WERI-Rb-1 (cell line): ENCODE measurements around the gene ASIC4.

Source experiments
- DNase-seq: peaks from one replicate; pipeline ENCODE4 v3.0.0-alpha.2; 2020
- H3K27ac ChIP-seq: fragments of 250-450 bp; sonication (Bioruptor Pico); 2 replicates; pipeline ENCODE4 v1.5.1; 2020; ENCODE audit warnings: mild to moderate bottlenecking, moderate library complexity
- H3K27me3 ChIP-seq: fragments of 250-450 bp; sonication (Bioruptor Pico); 2 replicates; pipeline ENCODE4 v1.5.1; 2021; ENCODE audit warnings: mild to moderate bottlenecking, low read depth, moderate library complexity; ENCODE audit not compliant: insufficient read depth, severe bottlenecking
- H3K36me3 ChIP-seq: fragments of 250-450 bp; sonication (Bioruptor Pico); 2 replicates; pipeline ENCODE4 v1.5.1; 2020; ENCODE audit warnings: mild to moderate bottlenecking, moderate library complexity
- H3K4me3 ChIP-seq: 2 replicates; pipeline ENCODE4 v1.5.1; 2011; ENCODE audit warnings: low read depth, mild to moderate bottlenecking, control low read depth, low read length
- H3K9me3 ChIP-seq: fragments of 250-450 bp; sonication (Bioruptor Pico); 2 replicates; pipeline ENCODE4 v1.5.1; 2021; ENCODE audit warnings: mild to moderate bottlenecking, moderate library complexity; ENCODE audit not compliant: severe bottlenecking
- CTCF ChIP-seq: IDR thresholded peaks from 2 replicates; pipeline ENCODE4 v1.5.1; 2011; ENCODE audit warnings: low read depth, mild to moderate bottlenecking, control low read depth, inconsistent platforms, low read length

ASIC4 gene

GRCh38 chr2:219562049-219563020 lies 48.1 kb downstream of the ASIC4 start:
- Histone ChIP-seq H3K27ac (no peak overlapping the region), H3K36me3 (peaks cover 32% of the 10 kb centered on the region), H3K27me3 (no peaks in the 10 kb centered on the region), H3K4me3 (no peak overlapping the region), H3K9me3 (no peaks in the 10 kb centered on the region)
- no peak for TF ChIP-seq CTCF
- no peak for DNase-seq

- Histone ChIP-seq H3K9me3 (no peaks in the 10 kb centered on the region), H3K4me3 (no peak overlapping the region), H3K27me3 (no peaks in the 10 kb centered on the region), H3K27ac (no peak overlapping the region), H3K36me3 (peaks cover 38% of the 10 kb centered on the region)
- DNase-seq = no peak
- no peak for TF ChIP-seq CTCF
These were observed 49.1 kb downstream of the ASIC4 start for GRCh38 chr2:219563271-219563928.

- no peak for DNase-seq
- no peak for TF ChIP-seq CTCF
- H3K9me3 ChIP-seq = no peaks in the 10 kb centered on the region
- H3K27ac ChIP-seq = no peak overlapping the region
- no peaks in the 10 kb centered on the region for H3K27me3 ChIP-seq
- no peak overlapping the region for H3K4me3 ChIP-seq
- peaks cover 45% of the 10 kb centered on the region for H3K36me3 ChIP-seq
These were observed 51.1 kb downstream of the ASIC4 start for GRCh38 chr2:219565130-219566080.

GRCh38 chr2:219566640-219567039 lies 52.4 kb downstream of the ASIC4 start:
- no peak for TF ChIP-seq CTCF

GRCh38 chr2:219567131-219567530 lies 52.8 kb downstream of the ASIC4 start:
- Histone ChIP-seq H3K36me3 (peaks cover 45% of the 10 kb centered on the region), H3K27me3 (no peaks in the 10 kb centered on the region), H3K9me3 (no peaks in the 10 kb centered on the region), H3K4me3 (no peak overlapping the region), H3K27ac (no peak overlapping the region)
- no peak for TF ChIP-seq CTCF
- DNase-seq = no peak

More at GRCh38 chr2:219566640-219567039, 52.4 kb downstream of the ASIC4 start:
- no peak overlapping the region for H3K4me3 ChIP-seq
- H3K9me3 ChIP-seq = no peaks in the 10 kb centered on the region
- DNase-seq = no peak
- no peaks in the 10 kb centered on the region for H3K27me3 ChIP-seq
- H3K27ac ChIP-seq = no peak overlapping the region
- peaks cover 45% of the 10 kb centered on the region for H3K36me3 ChIP-seq
